ENCODE data around the gene APAF1.

GRCh38 chr12:98727196-98727595, 82.1 kb downstream of the APAF1 start:
- no peak for TF ChIP-seq CTCF (IDR thresholded peaks at IDR 0.05)
- TF ChIP-seq POLR2AphosphoS5 (IDR thresholded peaks at IDR 0.05), result no peak
